HepG2 (cell line): Measurements from ENCODE around the gene SPATA32. TPM values are rescaled to one million over a fixed set of nuclear protein-coding genes. Genes with fewer than 3 reads are reported as not detected.

Experiments used
- ATAC-seq: fragments of 200-7000 bp; cut with Tn5 transposase; 3 replicates; pipeline ENCODE4 v1.9.1; 2020; ENCODE audit warnings: mild to moderate bottlenecking, moderate library complexity
- BruUV-seq: library from RNA; stranded (reverse); fragments of 400-500 nt; replicated peaks from 2 replicates; lab custom pipeline; 2021; lab: Mats Ljungman, UMichigan
- CTCF ChIA-PET: fragments of 300-600 bp; formaldehyde crosslinking; extraction: SDS; loops from one replicate; lab custom pipeline; 2021; ENCODE audit warnings: low total read pairs, inconsistent platforms, low intra/inter-chr PET ratio; lab: Yijun Ruan, JAX
- POLR2A ChIA-PET: fragments of 350-600 bp; sonication (Branson Sonifier 250); formaldehyde crosslinking; loops from one replicate; lab custom pipeline; 2020; ENCODE audit warnings: antibody characterized with exemption, inconsistent platforms; lab: Yijun Ruan, JAX
- DNase-seq: peaks from one replicate; pipeline ENCODE4 v3.0.0-alpha.2; 2015; ENCODE audit warnings: low spot score
- FAIRE-seq: peaks from 3 replicates; lab custom pipeline; 2011; peaks lifted over from hg19 to GRCh38; lab: Jason Lieb, UNC
- H2AFZ ChIP-seq: one replicate; pipeline ENCODE4 v1.6.1; 2011; ENCODE audit warnings: low read length, inconsistent platforms
- H3K27ac ChIP-seq: fragments of 300-600 bp; 3 replicates; pipeline ENCODE4 v1.8.0; 2011; ENCODE audit warnings: mixed run types, mild to moderate bottlenecking, mixed read lengths, low read length, inconsistent platforms; ENCODE audit not compliant: insufficient read depth; ENCODE audit errors: extremely low read length
- H3K27me3 ChIP-seq, 2 experiments: fragments of 200-600 bp in 1 of 2; 2 replicates in 1 of 2; 3 replicates in 1 of 2; pipeline versions ENCODE4 v1.6.0 to v1.8.0; 2011; ENCODE audit warnings: low read length in 2 of 2, mild to moderate bottlenecking in 2 of 2, moderate library complexity in 2 of 2, inconsistent platforms in 1 of 2; ENCODE audit not compliant: insufficient read depth in 2 of 2, control insufficient read depth in 1 of 2
- H3K36me3 ChIP-seq, 2 experiments: fragments of 200-600 bp in 1 of 2; replicated peaks in 1 of 2; 2 replicates in 1 of 2; 3 replicates in 1 of 2; pipeline versions ENCODE4 v1.5.1 to v1.8.0; 2011; ENCODE audit warnings: low read length in 2 of 2, inconsistent platforms in 1 of 2; ENCODE audit not compliant: insufficient read depth in 2 of 2, control insufficient read depth in 1 of 2
- H3K4me1 ChIP-seq: 2 replicates; pipeline ENCODE4 v1.5.1; 2012; ENCODE audit warnings: low read length, inconsistent platforms; ENCODE audit not compliant: insufficient read depth
- H3K4me2 ChIP-seq: 2 replicates; pipeline ENCODE4 v1.6.0; 2011; ENCODE audit warnings: low read depth, low read length, inconsistent platforms
- H3K4me3 ChIP-seq, 3 experiments: fragments of 200-600 bp in 1 of 3; sonication (generic), shearing (Covaris generic) in 1 of 3; replicated peaks in 1 of 3; 2 replicates each; pipeline ENCODE4 v1.5.1; 2011 to 2016; ENCODE audit warnings: low read length in 3 of 3, inconsistent platforms in 2 of 3, low read depth in 2 of 3, mild to moderate bottlenecking in 2 of 3, control low read depth in 1 of 3, mixed read lengths in 1 of 3; ENCODE audit not compliant: insufficient read depth in 1 of 3
- H3K79me2 ChIP-seq: one replicate; pipeline ENCODE4 v1.6.1; 2011; ENCODE audit warnings: low read length, inconsistent platforms; ENCODE audit not compliant: insufficient read depth
- H3K9ac ChIP-seq: 2 replicates; pipeline ENCODE4 v1.6.0; 2011; ENCODE audit warnings: mild to moderate bottlenecking, low read depth, low read length, inconsistent platforms; ENCODE audit not compliant: insufficient read depth
- H3K9me3 ChIP-seq: 2 replicates; pipeline ENCODE4 v1.5.1; 2012; ENCODE audit warnings: mild to moderate bottlenecking, low read length
- H4K20me1 ChIP-seq: 2 replicates; pipeline ENCODE4 v1.6.0; 2011; ENCODE audit warnings: inconsistent platforms, mild to moderate bottlenecking, low read length, moderate library complexity; ENCODE audit not compliant: insufficient read depth
- BRD4 ChIP-seq: sonication (generic); formaldehyde crosslinking; IDR thresholded peaks from 2 replicates; pipeline ENCODE4 v1.4.0; 2020; ENCODE audit warnings: missing genetic modification reagents
- KAT7 ChIP-seq: IDR thresholded peaks from 2 replicates; pipeline ENCODE4 v1.6.1; 2018; ENCODE audit warnings: borderline replicate concordance, missing compliant biosample characterization
- KLF13 ChIP-seq: sonication (generic); formaldehyde crosslinking; IDR thresholded peaks from 2 replicates; pipeline ENCODE4 v1.4.0; 2020; ENCODE audit warnings: mild to moderate bottlenecking, missing genetic modification reagents
- ONECUT2 ChIP-seq: sonication (generic); formaldehyde crosslinking; IDR thresholded peaks from 2 replicates; pipeline ENCODE4 v1.4.0; 2020; ENCODE audit warnings: missing genetic modification reagents
- SMARCE1 ChIP-seq: fragments of 450-650 bp; IDR thresholded peaks from 2 replicates; pipeline ENCODE4 v1.6.1; 2017; ENCODE audit warnings: borderline replicate concordance
- ZNF414 ChIP-seq: sonication (generic); formaldehyde crosslinking; IDR thresholded peaks from 2 replicates; pipeline ENCODE4 v1.5.0; 2020; ENCODE audit warnings: missing genetic modification reagents
- ZNF747 ChIP-seq: sonication (generic); formaldehyde crosslinking; IDR thresholded peaks from 2 replicates; pipeline ENCODE4 v1.8.1; 2023; ENCODE audit warnings: missing genetic modification reagents, mild to moderate bottlenecking, borderline replicate concordance
- WGBS: methylation state at CpG from one replicate; pipeline ENCODE4 v1.1.6; 2017; ENCODE audit warnings: low lambda C conversion rate; 5-methylcytosine and 5-hydroxymethylcytosine counted together
- in situ Hi-C: cut with HindIII; loops from 2 replicates; pipeline ENCODE4 v1.10.0; 2017; ENCODE audit warnings: low pct_unique_long_range_greater_than_20kb; ENCODE audit not compliant: extremely low pct_ligation_motif_present
- intact Hi-C: fragments of 100-400 bp; cut with micrococcal nuclease; formaldehyde crosslinking; loops from one replicate; pipeline ENCODE4 v1.10.0; 2022; ENCODE audit not compliant: unreplicated experiment
- polyA plus RNA-seq, 8 experiments: library from polyadenylated mRNA; depleted of rRNA in 3 of 8; stranded (reverse) in 7 of 8; unstranded in 1 of 8; fragments of >200 nt; fragmentation: Illumina TruSeq in 4 of 8; extraction: Trizol in 4 of 8; gene quantifications; 2 replicates each; pipeline versions ENCODE4 v1.2.1 to v1.2.3, GENCODE V29; 2011 to 2016; ENCODE audit warnings: low read depth in 4 of 8, missing spikeins in 1 of 8, mixed read lengths in 1 of 8; ENCODE audit not compliant: insufficient read depth in 1 of 8
- total RNA-seq, 5 experiments: library from RNA; depleted of rRNA; stranded (reverse); fragments of >200 nt; fragmentation: Illumina TruSeq; extraction: Trizol; gene quantifications; 2 replicates each; pipeline ENCODE4 v1.2.3, GENCODE V29; 2016; ENCODE audit warnings: low read depth in 1 of 5
- TF ChIP-seq, protein P1 (sequence below): sonication (generic); formaldehyde crosslinking; IDR thresholded peaks from 2 replicates; pipeline ENCODE4 v1.4.0; 2020; ENCODE audit warnings: missing genetic modification reagents
- TF ChIP-seq, protein P2 (sequence below): sonication (generic); formaldehyde crosslinking; IDR thresholded peaks from 2 replicates; pipeline ENCODE4 v1.4.0; 2020; ENCODE audit warnings: mild to moderate bottlenecking, missing genetic modification reagents, borderline replicate concordance
- TF ChIP-seq, protein P3 (sequence below): sonication (generic); formaldehyde crosslinking; IDR thresholded peaks from 2 replicates; pipeline ENCODE4 v1.5.0; 2020; ENCODE audit warnings: mild to moderate bottlenecking, missing genetic modification reagents

Gene SPATA32
- total and polyA plus RNA-seq, 2 of the 13 experiments (the other 11 are each of a cell fraction or from before 2014, with no cell fraction given): not detected

DNA sequence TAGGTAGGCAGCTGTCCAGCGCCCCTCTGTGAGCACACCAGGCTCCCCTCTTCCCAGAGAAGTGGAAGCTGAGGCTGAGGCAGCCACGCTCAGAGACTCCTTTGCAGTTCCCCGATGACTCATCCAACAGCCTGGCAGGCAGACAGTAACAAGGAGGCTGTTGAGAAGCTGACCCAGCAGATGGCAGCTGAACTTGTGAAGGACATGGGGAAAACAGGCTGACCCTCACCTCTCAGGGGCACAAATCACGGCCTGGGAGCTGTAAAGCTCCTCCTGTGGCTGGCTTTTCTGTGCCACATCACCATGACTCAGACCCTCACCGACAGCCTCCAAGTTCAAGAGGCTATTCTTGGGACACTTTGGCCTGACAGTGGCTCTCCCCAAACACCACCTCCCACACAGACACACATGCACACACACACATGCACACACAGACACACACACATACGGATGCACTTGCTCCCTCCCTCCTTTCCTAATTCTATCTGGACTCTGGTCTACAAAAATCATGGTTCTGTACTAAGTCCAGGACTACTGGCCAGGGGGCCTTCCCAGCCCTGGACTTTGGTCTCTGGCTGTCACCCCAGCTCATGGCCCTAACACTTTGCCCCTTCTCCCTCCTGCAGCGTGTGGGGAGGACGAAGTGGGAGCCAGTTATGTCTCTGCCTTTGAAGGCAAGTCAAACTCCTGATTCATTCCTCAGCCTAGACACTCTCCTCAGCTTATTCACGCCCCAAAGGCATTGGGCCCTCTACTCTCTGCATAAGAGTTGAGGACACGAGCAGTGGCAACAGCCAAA is 31.7 kb upstream of the SPATA32 start (continued):
- TF ChIP-seq SMARCE1 (no peak), ZNF414 (CRISPR knock-in tag) (no peak), KAT7 (CRISPR knock-in tag) (no peak), ZNF747 (CRISPR knock-in tag) (no peak), ONECUT2 (no peak)
- TF ChIP-seq, protein P1, sequence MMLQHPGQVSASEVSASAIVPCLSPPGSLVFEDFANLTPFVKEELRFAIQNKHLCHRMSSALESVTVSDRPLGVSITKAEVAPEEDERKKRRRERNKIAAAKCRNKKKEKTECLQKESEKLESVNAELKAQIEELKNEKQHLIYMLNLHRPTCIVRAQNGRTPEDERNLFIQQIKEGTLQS (CRISPR knock-in tag): peak; percentile 64; the same call in 1 of the 2 replicates

GRCh38 chr17:45292696-45293412 is 31.0 kb upstream of the SPATA32 start:
- FAIRE-seq (no peak), ATAC-seq (peak; percentile 37; the same call in 2 of the 3 replicates), DNase-seq (no peak)
- ChIA-PET CTCF (interaction anchor here (1.2 kb wide), 1 partner anchor 93 kb away, joined by 3 read pairs; no protein-coding TSS in a partner anchor), POLR2A (interaction anchor here (1.0 to 4.5 kb wide), 6 partner anchors 14 to 144 kb away, joined by 3 to 28 read pairs (median 4); partner anchors contain the start of gene MAP3K14)
- H3K27me3 ChIP-seq: no peaks in the 10 kb centered on the region
- no peak overlapping the region for H3K9ac ChIP-seq
- H3K4me1 ChIP-seq: peaks cover 27% of the 10 kb centered on the region
- no peak overlapping the region; the same call in 1 of the 2 replicates for H3K4me2 ChIP-seq
- no peaks in the 10 kb centered on the region for H3K9me3 ChIP-seq
- H3K79me2 ChIP-seq: peaks cover 16% of the 10 kb centered on the region
- no peak overlapping the region for H2AFZ ChIP-seq
- 77% methylated on average over 11 of the region's 12 CpGs for WGBS
- H3K27ac ChIP-seq: peak overlapping the region; percentile 30
- no peaks in the 10 kb centered on the region for H4K20me1 ChIP-seq
- intact Hi-C loops (no loop called here), in situ Hi-C loops (no loop called here)
- peaks cover 5 to 22% of the 10 kb centered on the region in 2 experiments for H3K36me3 ChIP-seq
- no peak overlapping the region for H3K4me3 ChIP-seq
- BruUV-seq: no TSS peak
- TF ChIP-seq, protein P2, sequence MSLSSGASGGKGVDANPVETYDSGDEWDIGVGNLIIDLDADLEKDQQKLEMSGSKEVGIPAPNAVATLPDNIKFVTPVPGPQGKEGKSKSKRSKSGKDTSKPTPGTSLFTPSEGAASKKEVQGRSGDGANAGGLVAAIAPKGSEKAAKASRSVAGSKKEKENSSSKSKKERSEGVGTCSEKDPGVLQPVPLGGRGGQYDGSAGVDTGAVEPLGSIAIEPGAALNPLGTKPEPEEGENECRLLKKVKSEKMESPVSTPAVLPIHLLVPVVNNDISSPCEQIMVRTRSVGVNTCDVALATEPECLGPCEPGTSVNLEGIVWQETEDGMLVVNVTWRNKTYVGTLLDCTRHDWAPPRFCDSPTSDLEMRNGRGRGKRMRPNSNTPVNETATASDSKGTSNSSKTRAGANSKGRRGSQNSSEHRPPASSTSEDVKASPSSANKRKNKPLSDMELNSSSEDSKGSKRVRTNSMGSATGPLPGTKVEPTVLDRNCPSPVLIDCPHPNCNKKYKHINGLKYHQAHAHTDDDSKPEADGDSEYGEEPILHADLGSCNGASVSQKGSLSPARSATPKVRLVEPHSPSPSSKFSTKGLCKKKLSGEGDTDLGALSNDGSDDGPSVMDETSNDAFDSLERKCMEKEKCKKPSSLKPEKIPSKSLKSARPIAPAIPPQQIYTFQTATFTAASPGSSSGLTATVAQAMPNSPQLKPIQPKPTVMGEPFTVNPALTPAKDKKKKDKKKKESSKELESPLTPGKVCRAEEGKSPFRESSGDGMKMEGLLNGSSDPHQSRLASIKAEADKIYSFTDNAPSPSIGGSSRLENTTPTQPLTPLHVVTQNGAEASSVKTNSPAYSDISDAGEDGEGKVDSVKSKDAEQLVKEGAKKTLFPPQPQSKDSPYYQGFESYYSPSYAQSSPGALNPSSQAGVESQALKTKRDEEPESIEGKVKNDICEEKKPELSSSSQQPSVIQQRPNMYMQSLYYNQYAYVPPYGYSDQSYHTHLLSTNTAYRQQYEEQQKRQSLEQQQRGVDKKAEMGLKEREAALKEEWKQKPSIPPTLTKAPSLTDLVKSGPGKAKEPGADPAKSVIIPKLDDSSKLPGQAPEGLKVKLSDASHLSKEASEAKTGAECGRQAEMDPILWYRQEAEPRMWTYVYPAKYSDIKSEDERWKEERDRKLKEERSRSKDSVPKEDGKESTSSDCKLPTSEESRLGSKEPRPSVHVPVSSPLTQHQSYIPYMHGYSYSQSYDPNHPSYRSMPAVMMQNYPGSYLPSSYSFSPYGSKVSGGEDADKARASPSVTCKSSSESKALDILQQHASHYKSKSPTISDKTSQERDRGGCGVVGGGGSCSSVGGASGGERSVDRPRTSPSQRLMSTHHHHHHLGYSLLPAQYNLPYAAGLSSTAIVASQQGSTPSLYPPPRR (CRISPR knock-in tag): no peak
- TF ChIP-seq, protein P3, sequence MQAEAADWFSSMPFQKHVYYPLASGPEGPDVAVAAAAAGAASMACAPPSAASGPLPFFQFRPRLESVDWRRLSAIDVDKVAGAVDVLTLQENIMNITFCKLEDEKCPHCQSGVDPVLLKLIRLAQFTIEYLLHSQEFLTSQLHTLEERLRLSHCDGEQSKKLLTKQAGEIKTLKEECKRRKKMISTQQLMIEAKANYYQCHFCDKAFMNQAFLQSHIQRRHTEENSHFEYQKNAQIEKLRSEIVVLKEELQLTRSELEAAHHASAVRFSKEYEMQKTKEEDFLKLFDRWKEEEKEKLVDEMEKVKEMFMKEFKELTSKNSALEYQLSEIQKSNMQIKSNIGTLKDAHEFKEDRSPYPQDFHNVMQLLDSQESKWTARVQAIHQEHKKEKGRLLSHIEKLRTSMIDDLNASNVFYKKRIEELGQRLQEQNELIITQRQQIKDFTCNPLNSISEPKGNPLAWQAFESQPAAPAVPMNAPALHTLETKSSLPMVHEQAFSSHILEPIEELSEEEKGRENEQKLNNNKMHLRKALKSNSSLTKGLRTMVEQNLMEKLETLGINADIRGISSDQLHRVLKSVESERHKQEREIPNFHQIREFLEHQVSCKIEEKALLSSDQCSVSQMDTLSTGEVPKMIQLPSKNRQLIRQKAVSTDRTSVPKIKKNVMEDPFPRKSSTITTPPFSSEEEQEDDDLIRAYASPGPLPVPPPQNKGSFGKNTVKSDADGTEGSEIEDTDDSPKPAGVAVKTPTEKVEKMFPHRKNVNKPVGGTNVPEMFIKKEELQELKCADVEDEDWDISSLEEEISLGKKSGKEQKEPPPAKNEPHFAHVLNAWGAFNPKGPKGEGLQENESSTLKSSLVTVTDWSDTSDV (CRISPR knock-in tag): 0 out of 2 replicates have a peak, but pooled peaks have one; percentile 58
- TF ChIP-seq BRD4 (CRISPR knock-in tag): 0 out of 2 replicates have a peak, but pooled peaks have one; percentile 12
- TF ChIP-seq KLF13 (CRISPR knock-in tag): no peak
